K562 (cell line): Measurements from ENCODE around the gene IMPA2. TPM values are rescaled to one million over a fixed set of nuclear protein-coding genes. Genes with fewer than 3 reads are reported as not detected.

Experiments used
- ARID1B ChIP-seq: fragments of 450-650 bp; IDR thresholded peaks from 2 replicates; pipeline ENCODE4 v1.6.1; 2016; ENCODE audit warnings: antibody characterized with exemption, mild to moderate bottlenecking, inconsistent platforms
- CREM ChIP-seq: IDR thresholded peaks from 2 replicates; pipeline ENCODE4 v1.6.1; 2014; ENCODE audit warnings: antibody characterized with exemption, low read depth
- HINFP ChIP-seq: fragments of 450-650 bp; conservative IDR thresholded peaks from 2 replicates; pipeline ENCODE4 v1.6.1; 2016; ENCODE audit warnings: missing genetic modification characterization, low read depth, mild to moderate bottlenecking, control low read depth, missing compliant biosample characterization
- MGA ChIP-seq: fragments of 450-650 bp; IDR thresholded peaks from 2 replicates; pipeline ENCODE4 v1.6.1; 2016; ENCODE audit warnings: mild to moderate bottlenecking, moderate library complexity
- PHF21A ChIP-seq: fragments of 450-650 bp; IDR thresholded peaks from 2 replicates; pipeline ENCODE4 v1.6.1; 2017; ENCODE audit warnings: low read depth, borderline replicate concordance
- PML ChIP-seq: IDR thresholded peaks from 2 replicates; pipeline ENCODE4 v1.6.1; 2012; ENCODE audit warnings: low read length, inconsistent platforms
- RHOXF2B ChIP-seq: fragments of 250-450 bp; sonication (Bioruptor Pico); conservative IDR thresholded peaks from 2 replicates; pipeline ENCODE4 v1.5.1; 2021
- SP1 ChIP-seq: sonication (generic); formaldehyde crosslinking; IDR thresholded peaks from 2 replicates; pipeline ENCODE4 v1.8.1; 2022; ENCODE audit warnings: mild to moderate bottlenecking, missing genetic modification reagents
- SUPT5H ChIP-seq: fragments of 450-650 bp; IDR thresholded peaks from 2 replicates; pipeline ENCODE4 v1.6.1; 2016
- TEAD1 ChIP-seq, 2 experiments: fragments of 450-650 bp in 1 of 2; sonication (generic) in 1 of 2; formaldehyde crosslinking; IDR thresholded peaks; 2 replicates each; pipeline versions ENCODE4 v1.4.0 to v1.8.0; 2020 to 2022; ENCODE audit warnings: mild to moderate bottlenecking in 2 of 2, missing genetic modification reagents in 1 of 2
- USF1 ChIP-seq: sonication (generic); formaldehyde crosslinking; IDR thresholded peaks from 2 replicates; pipeline ENCODE4 v1.9.0; 2022; ENCODE audit warnings: mild to moderate bottlenecking, missing genetic modification reagents
- USF2 ChIP-seq: sonication (generic); formaldehyde crosslinking; IDR thresholded peaks from 2 replicates; pipeline ENCODE4 v1.5.0; 2020; ENCODE audit warnings: missing genetic modification reagents
- YBX1 ChIP-seq: fragments of 450-650 bp; IDR thresholded peaks from 2 replicates; pipeline ENCODE4 v1.7.1; 2016; ENCODE audit warnings: mild to moderate bottlenecking
- ZNF384 ChIP-seq: IDR thresholded peaks from 2 replicates; pipeline ENCODE4 v1.6.1; 2012; ENCODE audit warnings: low read depth, low read length, improper control_type of control experiment
- polyA plus RNA-seq, 8 experiments: library from polyadenylated mRNA; depleted of rRNA in 4 of 8; stranded (reverse) in 5 of 8; unstranded in 3 of 8; fragments of >200 nt; fragmentation: Nextera tagmentation in 2 of 8; fragmentation: Illumina TruSeq in 1 of 8; extraction: Ambion mirVana in 2 of 8; extraction: Trizol in 1 of 8; gene quantifications; 2 replicates each; pipeline versions ENCODE4 v1.2.1 to v1.2.3, GENCODE V29; 2011 to 2014; ENCODE audit warnings: inconsistent platforms in 1 of 8, missing spikeins in 1 of 8
- total RNA-seq, 7 experiments: library from RNA; depleted of rRNA in 6 of 7; stranded (reverse); fragments of >200 nt in 6 of 7; fragmentation: Illumina TruSeq in 2 of 7; extraction: Trizol in 2 of 7; gene quantifications; 2 replicates each; pipeline versions ENCODE4 v1.2.1 to v1.2.3, GENCODE V29; 2011 to 2021; ENCODE audit warnings: low replicate concordance in 1 of 7

Gene IMPA2
- total and polyA plus RNA-seq, 9 of the 15 experiments (the other 6 are each of a cell fraction or from before 2014, with no cell fraction given) = 0.62 to 11.3 (median 5.7) TPM

GRCh38 chr18:11980494-11981191 lies 664 bp upstream of the IMPA2 start (continued):
- TF ChIP-seq MGA (peak; percentile 98), YBX1 (no peak), TEAD1 (CRISPR knock-in tag; IDR thresholded peaks at IDR 0.05) (peak in 1 of 2 experiments; percentile 78; a peak in 2 of 4 replicates), PML (peak; percentile 45; the same call in 1 of the 2 replicates), ARID1B (0 out of 2 replicates have a peak, but pooled peaks have one; percentile 34), SUPT5H (peak; percentile 86), SP1 (CRISPR knock-in tag) (peak; percentile 73), USF2 (CRISPR knock-in tag) (no peak; the same call in 1 of the 2 replicates), HINFP (no peak), CREM (peak; percentile 60), PHF21A (peak; percentile 100), USF1 (peak; percentile 54), RHOXF2B (CRISPR knock-in tag) (no peak), ZNF384 (no peak)
